Body of pancreas (tissue), 4 donors: ENCODE data around the gene TIMP2. TPM values are rescaled to one million over a fixed set of nuclear protein-coding genes. Genes with fewer than 3 reads are reported as not detected.

Experiments
- ATAC-seq: fragments of 150-250 bp; one replicate; pipeline ENCODE4 v1.9.1; 2016
- DNase-seq, 4 donors: peaks; one replicate each; pipeline ENCODE4 v3.0.0-alpha.2; 2019
- H3K27ac ChIP-seq, 4 donors: fragments of 200-600 bp; sonication (generic); 1 replicate in 3 of 4; 2 replicates in 1 of 4; pipeline versions ENCODE4 v1.5.1 to v1.6.1; 2016 to 2019; ENCODE audit warnings: mild to moderate bottlenecking in 1 of 4, mixed read lengths in 1 of 4, moderate library complexity in 1 of 4
- H3K27me3 ChIP-seq, 2 donors: fragments of 200-600 bp; sonication (generic); one replicate each; pipeline ENCODE4 v1.6.0; 2016; ENCODE audit warnings: mild to moderate bottlenecking in 1 of 2
- H3K36me3 ChIP-seq, 2 donors: fragments of 200-600 bp; sonication (generic); replicated peaks in 1 of 2; 2 replicates each; pipeline ENCODE4 v1.5.1; 2016; ENCODE audit warnings: low read depth in 2 of 2; ENCODE audit not compliant: insufficient read depth in 1 of 2
- H3K4me1 ChIP-seq: fragments of 200-600 bp; sonication (generic); one replicate; pipeline ENCODE4 v1.6.0; 2016
- H3K4me3 ChIP-seq, 2 donors: fragments of 200-600 bp; sonication (generic); 1 replicate in 1 of 2; 2 replicates in 1 of 2; pipeline ENCODE4 v1.5.1; 2016 to 2019
- H3K9me3 ChIP-seq, 3 donors: fragments of 200-600 bp; sonication (generic); 1 replicate in 2 of 3; 2 replicates in 1 of 3; pipeline ENCODE4 v1.5.1; 2016
- POLR2A ChIP-seq, 3 donors: fragments of 450-650 bp; IDR thresholded peaks; one replicate each; pipeline ENCODE4 v1.6.1; 2016; ENCODE audit warnings: antibody characterized with exemption in 3 of 3, mild to moderate bottlenecking in 2 of 3
- WGBS, 2 donors: methylation state at CpG; one replicate each; pipeline ENCODE4 v1.1.5; 2017; 5-methylcytosine and 5-hydroxymethylcytosine counted together
- intact Hi-C: fragments of 100-400 bp; cut with DNase I; formaldehyde crosslinking; loops from one replicate; pipeline ENCODE4 v1.15.1; 2023
- total RNA-seq, 2 donors: library from RNA; depleted of rRNA; stranded (reverse); fragments of >200 nt; gene quantifications; one replicate each; pipeline ENCODE4 v1.1.0, GENCODE V29; 2016
- TF ChIP-seq, protein P1 (sequence below), 7 experiments: fragments of 450-650 bp in 4 of 7; fragments of 200-600 bp in 3 of 7; sonication (generic) in 3 of 7; IDR thresholded peaks; one replicate each; pipeline ENCODE4 v1.5.1; 2016 to 2019; ENCODE audit warnings: antibody characterized with exemption in 7 of 7

TIMP2 gene
- total RNA-seq, 2 donors from 2014 or later: 50.1 to 53.7 TPM

DNA sequence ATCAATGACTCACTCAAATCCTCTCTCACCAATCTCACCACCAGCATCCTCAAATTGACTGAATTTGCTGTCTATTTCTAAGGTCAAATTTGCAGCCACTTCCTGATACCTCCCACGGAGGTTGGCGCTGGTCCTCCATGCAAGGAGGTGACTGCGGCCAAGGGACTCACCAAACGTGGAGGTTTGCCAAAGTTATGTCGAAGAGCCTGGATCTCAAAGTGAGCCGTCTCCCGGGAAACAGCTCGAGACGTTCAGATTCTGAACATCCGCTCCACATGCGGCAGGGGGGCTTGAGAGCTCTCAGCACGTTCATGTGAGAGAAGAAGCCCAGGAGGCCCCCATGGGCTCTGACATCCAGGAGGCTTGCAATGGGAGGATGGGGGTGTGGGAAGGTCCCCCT, 31.9 kb upstream of the TIMP2 start:
- peak overlapping the region in 2 of 4 donors; percentile 32 to 39 for H3K27ac ChIP-seq
- intact Hi-C loops: no loop called here
- TF ChIP-seq, protein P1, sequence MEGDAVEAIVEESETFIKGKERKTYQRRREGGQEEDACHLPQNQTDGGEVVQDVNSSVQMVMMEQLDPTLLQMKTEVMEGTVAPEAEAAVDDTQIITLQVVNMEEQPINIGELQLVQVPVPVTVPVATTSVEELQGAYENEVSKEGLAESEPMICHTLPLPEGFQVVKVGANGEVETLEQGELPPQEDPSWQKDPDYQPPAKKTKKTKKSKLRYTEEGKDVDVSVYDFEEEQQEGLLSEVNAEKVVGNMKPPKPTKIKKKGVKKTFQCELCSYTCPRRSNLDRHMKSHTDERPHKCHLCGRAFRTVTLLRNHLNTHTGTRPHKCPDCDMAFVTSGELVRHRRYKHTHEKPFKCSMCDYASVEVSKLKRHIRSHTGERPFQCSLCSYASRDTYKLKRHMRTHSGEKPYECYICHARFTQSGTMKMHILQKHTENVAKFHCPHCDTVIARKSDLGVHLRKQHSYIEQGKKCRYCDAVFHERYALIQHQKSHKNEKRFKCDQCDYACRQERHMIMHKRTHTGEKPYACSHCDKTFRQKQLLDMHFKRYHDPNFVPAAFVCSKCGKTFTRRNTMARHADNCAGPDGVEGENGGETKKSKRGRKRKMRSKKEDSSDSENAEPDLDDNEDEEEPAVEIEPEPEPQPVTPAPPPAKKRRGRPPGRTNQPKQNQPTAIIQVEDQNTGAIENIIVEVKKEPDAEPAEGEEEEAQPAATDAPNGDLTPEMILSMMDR (IDR thresholded peaks at IDR 0.05): no peak
- TF ChIP-seq POLR2A (IDR thresholded peaks at IDR 0.05): no peak
- no peaks in the 10 kb centered on the region for H3K27me3 ChIP-seq
- ATAC-seq: peak; percentile 63
- no peaks in the 10 kb centered on the region for H3K9me3 ChIP-seq
- H3K4me1 ChIP-seq: peaks cover 4% of the 10 kb centered on the region
- no peaks in the 10 kb centered on the region for H3K36me3 ChIP-seq
- peak; percentile 50 to 76 (median 68) for DNase-seq
- WGBS, 2 donors: 51 to 52% methylated on average over 8 to 12 of the region's 12 CpGs
- H3K4me3 ChIP-seq: no peak overlapping the region

DNA sequence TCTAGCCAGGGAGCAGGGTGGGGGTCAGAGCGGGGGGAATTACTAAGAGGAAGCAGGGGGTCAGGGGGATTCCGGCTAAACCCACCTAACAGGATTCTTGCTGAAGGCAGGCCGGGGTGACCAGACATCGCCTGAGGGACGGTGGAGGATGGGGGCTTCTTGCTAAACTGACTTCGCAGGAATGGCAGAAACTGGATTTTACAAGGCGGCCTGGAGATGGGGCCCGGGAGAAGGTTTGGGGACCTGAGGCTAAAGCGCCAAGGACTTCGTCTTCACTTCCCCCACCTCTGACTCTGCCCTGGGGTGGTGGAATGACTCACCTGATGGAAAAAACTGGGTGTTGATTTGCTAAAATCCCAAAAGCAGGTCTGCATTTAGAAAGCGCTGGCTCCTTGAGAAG, 31.1 kb upstream of the TIMP2 start:
- H3K4me1 ChIP-seq: peaks cover 4% of the 10 kb centered on the region
- H3K27me3 ChIP-seq: no peaks in the 10 kb centered on the region
- H3K4me3 ChIP-seq: no peak overlapping the region
- DNase-seq (no peak), ATAC-seq (no peak)
- TF ChIP-seq POLR2A (IDR thresholded peaks at IDR 0.05): no peak
- TF ChIP-seq, protein P1 (IDR thresholded peaks at IDR 0.05): no peak
- peak overlapping the region in 2 of 4 donors; percentile 32 to 39 for H3K27ac ChIP-seq
- intact Hi-C loops: no loop called here
- 81 to 83% methylated on average over 11 of the region's 11 CpGs for WGBS, 2 donors
- H3K9me3 ChIP-seq: no peaks in the 10 kb centered on the region
- no peaks in the 10 kb centered on the region for H3K36me3 ChIP-seq

DNA sequence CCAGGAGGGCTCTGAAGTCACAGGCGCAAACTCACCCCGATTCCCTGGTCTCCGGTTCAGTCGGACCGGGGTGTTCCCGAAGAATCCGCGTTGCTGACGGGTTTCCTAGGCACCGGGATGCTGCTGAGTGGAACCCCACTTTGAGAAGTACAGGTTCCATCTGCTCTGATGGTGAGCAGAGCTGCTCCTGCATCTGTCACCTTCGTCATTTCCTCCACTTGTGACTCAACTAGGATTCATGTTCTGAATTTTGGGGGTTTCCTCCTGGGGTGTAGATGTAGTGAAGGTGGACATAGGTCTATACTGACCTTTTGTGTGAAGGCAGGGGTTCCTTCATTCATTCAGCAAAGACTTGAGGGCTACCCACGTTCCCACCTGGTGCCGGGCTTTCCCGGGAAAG, 29.5 kb upstream of the TIMP2 start:
- Histone ChIP-seq H3K9me3 (no peaks in the 10 kb centered on the region), H3K4me1 (peaks cover 4% of the 10 kb centered on the region), H3K27me3 (no peaks in the 10 kb centered on the region), H3K4me3 (no peak overlapping the region), H3K27ac (no peak overlapping the region), H3K36me3 (no peaks in the 10 kb centered on the region)
- intact Hi-C loops: no loop called here
- no peak for DNase-seq
- no peak for TF ChIP-seq POLR2A (IDR thresholded peaks at IDR 0.05)
- TF ChIP-seq, protein P1 (IDR thresholded peaks at IDR 0.05): no peak
- 84 to 100% methylated on average over 1 to 14 of the region's 14 CpGs for WGBS, 2 donors
- no peak for ATAC-seq

DNA sequence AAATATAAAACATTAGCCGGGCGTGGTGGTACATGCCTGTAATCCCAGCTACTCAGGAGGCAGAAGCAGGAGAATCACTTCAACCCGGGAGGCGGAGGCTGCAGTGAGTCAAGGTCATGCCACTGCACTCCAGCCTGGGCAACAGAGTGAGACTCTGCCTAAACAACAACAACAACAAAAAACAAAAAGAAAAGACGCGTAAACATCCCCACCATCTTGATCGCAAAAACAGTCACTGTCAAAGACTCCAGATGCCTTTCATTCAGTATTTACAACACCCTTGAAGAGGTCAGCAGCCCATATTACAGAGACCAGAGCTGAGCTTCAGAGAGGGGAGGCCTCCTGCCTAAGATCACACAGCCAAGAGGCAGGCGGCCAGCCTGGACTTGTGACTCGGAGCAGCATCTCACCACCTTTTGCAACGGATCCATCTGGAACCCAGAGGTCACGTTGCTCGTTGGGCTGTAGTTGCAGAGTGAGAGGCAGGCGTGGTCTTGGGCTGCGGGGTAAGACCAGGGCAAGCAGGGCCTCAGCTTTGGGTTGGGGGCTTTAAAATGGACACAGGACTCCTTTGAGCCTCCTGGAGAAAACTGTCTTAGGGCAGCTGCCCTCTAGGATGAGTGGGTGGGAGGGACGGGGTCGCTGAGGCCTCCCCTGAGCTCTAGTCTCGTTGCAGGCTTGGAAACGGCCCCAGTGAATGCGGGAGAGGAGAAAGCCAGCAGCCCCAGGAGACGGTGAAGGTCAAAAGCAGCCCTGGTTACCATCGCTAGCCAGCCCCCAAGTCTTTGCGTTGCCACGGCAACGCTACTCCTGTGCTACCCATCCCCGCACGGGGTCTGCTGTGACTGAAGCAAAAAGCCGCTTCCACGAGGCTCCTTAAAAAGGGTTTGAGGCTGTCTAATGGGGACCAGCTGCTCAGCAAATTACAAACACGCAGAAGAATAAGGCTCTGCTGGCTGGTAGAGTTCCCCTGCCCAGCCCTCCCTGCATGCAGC, 28.5 kb upstream of the TIMP2 start:
- no peak overlapping the region for H3K4me3 ChIP-seq
- H3K4me1 ChIP-seq: peaks cover 4% of the 10 kb centered on the region
- ATAC-seq: no peak
- no peak for DNase-seq
- WGBS, 2 donors: 83 to 85% methylated on average over 25 to 29 of the region's 29 CpGs
- H3K27me3 ChIP-seq: no peaks in the 10 kb centered on the region
- intact Hi-C loops: no loop called here
- H3K9me3 ChIP-seq: no peaks in the 10 kb centered on the region
- TF ChIP-seq POLR2A (IDR thresholded peaks at IDR 0.05): no peak
- TF ChIP-seq, protein P1 (IDR thresholded peaks at IDR 0.05): no peak
- no peaks in the 10 kb centered on the region for H3K36me3 ChIP-seq
- no peak overlapping the region for H3K27ac ChIP-seq
